Limb (tissue), 2 donors: Measurements from ENCODE around the gene KCNF1.

Experiments used
- DNase-seq, 2 donors: peaks; one replicate each; pipeline ENCODE4 v3.0.0-alpha.2; 2016; ENCODE audit errors: extremely low spot score in 2 of 2

KCNF1 gene

DNA sequence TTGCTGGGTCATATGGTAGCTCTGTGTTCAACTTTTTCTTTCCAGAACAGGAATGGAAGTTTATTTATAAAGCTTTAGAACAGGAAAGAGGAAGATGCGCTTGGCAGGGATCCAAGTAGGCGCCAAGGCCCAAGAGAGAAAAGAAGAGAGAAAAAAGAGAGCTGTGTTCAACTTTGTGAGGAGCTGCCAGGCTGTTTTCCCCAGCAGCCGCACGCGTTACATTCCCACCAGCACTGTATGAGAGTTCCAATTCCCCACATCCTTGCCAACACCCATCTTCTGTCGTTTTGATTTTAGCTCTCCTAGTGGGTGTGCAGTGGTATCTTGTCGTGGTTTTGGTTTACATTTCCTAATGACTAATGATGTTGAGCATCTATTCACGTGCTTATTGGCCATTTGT lies 51.4 kb downstream of the KCNF1 start:
- DNase-seq: no peak
